ENCODE data around the gene MLPH. TPM values are rescaled to one million over a fixed set of nuclear protein-coding genes. Genes with fewer than 3 reads are reported as not detected.

Gene MLPH
- total and polyA plus RNA-seq, 2 donors (not counting 1 experiment from before 2014, with no cell fraction given) = not detected

DNA sequence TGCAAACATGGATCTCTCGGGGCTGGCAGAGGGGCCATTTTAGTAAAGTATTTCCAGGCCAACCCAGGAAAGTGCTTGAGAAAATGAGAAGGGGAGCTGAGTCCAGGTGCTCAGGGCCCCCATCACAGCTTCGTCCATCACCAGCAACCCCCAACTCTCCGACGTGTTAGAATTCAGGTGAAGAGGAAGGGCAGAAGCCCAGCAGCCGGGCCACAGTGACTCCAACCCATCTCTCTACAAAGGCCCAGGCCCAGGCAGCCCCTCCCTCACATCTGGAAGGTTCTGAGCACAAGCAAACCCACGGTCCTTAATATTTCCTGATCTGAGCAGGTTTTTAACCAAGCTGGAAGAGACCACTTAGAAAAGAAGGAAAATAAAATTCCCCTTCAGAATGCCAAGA, 38.4 kb upstream of the MLPH start:
- Histone ChIP-seq H4K20me1 (ENCODE audit: control insufficient read depth, insufficient read depth, low read length, poor library complexity, severe bottlenecking) (no peaks in the 10 kb centered on the region), H3K4me1 (ENCODE audit: control insufficient read depth in 2 of 2, insufficient read depth in 2 of 2, low read length in 2 of 2) (no peaks in the 10 kb centered on the region), H3K4me2 (replicated peaks; ENCODE audit: low read depth, low read length, poor library complexity, severe bottlenecking) (no peak overlapping the region), H3K36me3 (replicated peaks in 1 of 2; ENCODE audit: control extremely low read depth in 1 of 2, control insufficient read depth in 1 of 2, extremely low read depth in 1 of 2, insufficient read depth in 2 of 2, low read length in 1 of 2) (no peaks in the 10 kb centered on the region), H3K9ac (ENCODE audit: low read length) (no peak overlapping the region), H3K79me2 (ENCODE audit: control insufficient read depth, insufficient read depth, low read length) (no peaks in the 10 kb centered on the region), H2AFZ (ENCODE audit: insufficient read depth, low read depth, low read length, poor library complexity, severe bottlenecking) (no peak overlapping the region), H3K27ac (ENCODE audit: low read length in 2 of 2) (no peak overlapping the region), H3K4me3 (ENCODE audit: control extremely low read depth in 1 of 5, extremely low read depth in 1 of 5, insufficient read depth in 1 of 5, low read depth in 2 of 5, low read length in 4 of 5) (no peak overlapping the region), H3K9me3 (ENCODE audit: control extremely low read depth in 1 of 3, control insufficient read depth in 2 of 3, insufficient read depth in 1 of 3, low read length in 2 of 3) (no peaks in the 10 kb centered on the region), H3K27me3 (replicated peaks in 1 of 4; ENCODE audit: control extremely low read depth in 1 of 4, control insufficient read depth in 3 of 4, insufficient read depth in 4 of 4, low read length in 3 of 4) (no peaks in the 10 kb centered on the region)
- ChIA-PET POLR2A (no interaction called here), CTCF (no interaction called here)
- no peak for ATAC-seq (ENCODE audit: low read depth)
- 100% methylated on average over 1 of the region's 6 CpGs for WGBS (ENCODE audit: insufficient coverage)
- no peak overlapping the region for H3K27ac Mint-ChIP-seq
- intact Hi-C loops (cut with micrococcal nuclease) = no loop called here
- no peaks in the 10 kb centered on the region for H3K9me3 Mint-ChIP-seq (ENCODE audit: insufficient read depth)
- no peak for DNase-seq
- H3K4me3 Mint-ChIP-seq = no peak overlapping the region
- TF ChIP-seq, protein P1, sequence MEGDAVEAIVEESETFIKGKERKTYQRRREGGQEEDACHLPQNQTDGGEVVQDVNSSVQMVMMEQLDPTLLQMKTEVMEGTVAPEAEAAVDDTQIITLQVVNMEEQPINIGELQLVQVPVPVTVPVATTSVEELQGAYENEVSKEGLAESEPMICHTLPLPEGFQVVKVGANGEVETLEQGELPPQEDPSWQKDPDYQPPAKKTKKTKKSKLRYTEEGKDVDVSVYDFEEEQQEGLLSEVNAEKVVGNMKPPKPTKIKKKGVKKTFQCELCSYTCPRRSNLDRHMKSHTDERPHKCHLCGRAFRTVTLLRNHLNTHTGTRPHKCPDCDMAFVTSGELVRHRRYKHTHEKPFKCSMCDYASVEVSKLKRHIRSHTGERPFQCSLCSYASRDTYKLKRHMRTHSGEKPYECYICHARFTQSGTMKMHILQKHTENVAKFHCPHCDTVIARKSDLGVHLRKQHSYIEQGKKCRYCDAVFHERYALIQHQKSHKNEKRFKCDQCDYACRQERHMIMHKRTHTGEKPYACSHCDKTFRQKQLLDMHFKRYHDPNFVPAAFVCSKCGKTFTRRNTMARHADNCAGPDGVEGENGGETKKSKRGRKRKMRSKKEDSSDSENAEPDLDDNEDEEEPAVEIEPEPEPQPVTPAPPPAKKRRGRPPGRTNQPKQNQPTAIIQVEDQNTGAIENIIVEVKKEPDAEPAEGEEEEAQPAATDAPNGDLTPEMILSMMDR (IDR thresholded peaks at IDR 0.05) = no peak
- no peak for TF ChIP-seq EZH2 (IDR thresholded peaks at IDR 0.05; ENCODE audit: borderline replicate concordance, insufficient read depth, low read depth, low read length, poor library complexity, severe bottlenecking)
- no peaks in the 10 kb centered on the region for H3K4me1 Mint-ChIP-seq
- peaks cover 18% of the 10 kb centered on the region for H3K27me3 Mint-ChIP-seq

DNA sequence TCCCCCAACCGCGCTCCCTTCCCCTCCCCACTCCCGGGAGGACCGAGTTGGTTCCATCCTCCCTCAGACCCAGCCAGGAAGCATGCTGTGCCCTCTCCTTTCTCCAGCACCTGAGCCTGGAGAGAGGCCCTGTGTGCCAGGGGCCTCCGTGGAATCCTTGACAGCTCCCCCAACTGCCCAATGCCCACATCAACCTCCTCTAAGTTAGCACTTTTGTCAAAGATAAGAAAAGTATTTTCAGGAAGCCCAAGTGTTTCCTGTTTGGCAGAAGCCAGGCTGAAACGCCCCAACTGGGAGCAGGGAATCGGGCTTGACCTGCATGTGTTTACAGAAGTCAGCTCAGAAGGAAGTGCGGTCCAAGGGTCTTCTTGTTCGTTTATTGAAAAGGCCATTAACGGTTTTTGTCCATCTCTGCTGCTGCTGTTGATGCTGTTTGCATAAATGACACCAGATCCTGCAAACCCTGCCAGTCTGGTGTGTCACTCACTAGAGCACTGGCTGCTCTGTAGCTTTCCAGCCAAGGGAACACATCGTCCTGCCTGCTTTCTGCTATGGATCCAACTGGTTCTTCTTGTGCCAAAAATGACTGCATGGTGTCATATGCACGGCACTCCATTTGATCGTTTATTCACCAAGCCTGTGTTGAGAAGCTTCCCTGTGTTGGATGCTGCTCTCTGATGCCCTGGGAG, 37.7 kb upstream of the MLPH start:
- no peak for ATAC-seq (ENCODE audit: low read depth)
- intact Hi-C loops (cut with micrococcal nuclease) = no loop called here
- POLR2A ChIA-PET = no interaction called here

More for the DNA sequence above, 37.7 kb upstream of the MLPH start:
- WGBS (ENCODE audit: insufficient coverage) = 20% methylated on average over 13 of the region's 13 CpGs
- no peaks in the 10 kb centered on the region for H3K79me2 ChIP-seq (ENCODE audit: control insufficient read depth, insufficient read depth, low read length)
- no peak for TF ChIP-seq EZH2 (IDR thresholded peaks at IDR 0.05; ENCODE audit: borderline replicate concordance, insufficient read depth, low read depth, low read length, poor library complexity, severe bottlenecking)
- TF ChIP-seq, protein P1 (IDR thresholded peaks at IDR 0.05) = no peak
- no peak overlapping the region for H3K4me3 ChIP-seq (ENCODE audit: control extremely low read depth in 1 of 5, extremely low read depth in 1 of 5, insufficient read depth in 1 of 5, low read depth in 2 of 5, low read length in 4 of 5)
- no peak overlapping the region for H3K4me2 ChIP-seq (replicated peaks; ENCODE audit: low read depth, low read length, poor library complexity, severe bottlenecking)
- no peak overlapping the region for H3K27ac ChIP-seq (ENCODE audit: low read length in 2 of 2)
- no peaks in the 10 kb centered on the region for H3K27me3 ChIP-seq (replicated peaks in 1 of 4; ENCODE audit: control extremely low read depth in 1 of 4, control insufficient read depth in 3 of 4, insufficient read depth in 4 of 4, low read length in 3 of 4)
- CTCF ChIA-PET = no interaction called here
- H4K20me1 ChIP-seq (ENCODE audit: control insufficient read depth, insufficient read depth, low read length, poor library complexity, severe bottlenecking) = no peaks in the 10 kb centered on the region
- Mint-ChIP-seq H3K27me3 (peaks cover 13% of the 10 kb centered on the region), H3K4me1 (no peaks in the 10 kb centered on the region), H3K27ac (no peak overlapping the region), H3K4me3 (no peak overlapping the region), H3K9me3 (ENCODE audit: insufficient read depth) (no peaks in the 10 kb centered on the region)
- H3K9me3 ChIP-seq (ENCODE audit: control extremely low read depth in 1 of 3, control insufficient read depth in 2 of 3, insufficient read depth in 1 of 3, low read length in 2 of 3) = no peaks in the 10 kb centered on the region
- no peak for DNase-seq
- no peaks in the 10 kb centered on the region for H3K36me3 ChIP-seq (replicated peaks in 1 of 2; ENCODE audit: control extremely low read depth in 1 of 2, control insufficient read depth in 1 of 2, extremely low read depth in 1 of 2, insufficient read depth in 2 of 2, low read length in 1 of 2)
- no peak overlapping the region for H3K9ac ChIP-seq (ENCODE audit: low read length)
- no peaks in the 10 kb centered on the region for H3K4me1 ChIP-seq (ENCODE audit: control insufficient read depth in 2 of 2, insufficient read depth in 2 of 2, low read length in 2 of 2)
- H2AFZ ChIP-seq (ENCODE audit: insufficient read depth, low read depth, low read length, poor library complexity, severe bottlenecking) = no peak overlapping the region

Data from B cell (primary cell).